NCI-H2171 treated with DMSO at 0.1 percent for 48 hours (cell line): Measurements from ENCODE around the gene C20orf204.

Experiments used
- DNase-seq: peaks from one replicate; lab custom pipeline; 2025; lab: John Stamatoyannopoulos, UW

Gene C20orf204

DNA sequence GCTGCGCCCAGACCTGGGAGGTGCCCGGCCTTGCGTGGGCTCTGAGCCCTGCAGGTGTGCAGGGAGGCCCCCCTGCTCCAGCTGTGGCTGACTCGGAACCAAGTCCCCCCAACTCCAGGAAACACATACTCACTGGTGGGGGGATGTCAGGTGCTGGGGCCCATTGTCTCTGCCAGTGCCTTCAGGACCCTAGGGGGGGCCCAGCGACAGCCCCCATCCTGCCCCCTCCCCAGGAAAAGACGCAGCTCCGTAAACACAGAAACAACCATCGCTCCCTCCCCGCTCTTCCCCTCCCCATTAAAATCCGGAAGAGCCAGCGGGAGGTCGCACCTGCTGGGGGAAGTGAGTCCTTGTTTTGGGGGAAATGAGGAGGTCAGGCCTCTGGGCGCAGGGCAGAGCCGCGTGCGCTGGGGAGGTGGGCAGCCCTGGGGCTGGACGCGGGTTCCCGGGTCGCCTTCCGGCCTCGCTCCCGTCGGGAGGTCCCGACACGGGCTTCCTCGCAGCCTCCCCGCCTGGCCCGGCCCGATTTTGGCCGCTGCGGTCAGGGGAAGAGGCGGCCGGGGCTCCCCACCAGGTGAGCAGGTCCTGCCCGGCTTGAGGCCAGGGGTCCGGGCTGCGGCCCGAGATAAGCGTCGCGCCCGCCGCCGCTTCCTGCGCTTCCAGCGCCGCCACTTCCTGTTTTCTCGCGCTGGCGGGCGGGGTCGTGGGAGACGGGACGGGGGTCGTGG lies 6.2 kb downstream of the C20orf204 start:
- DNase-seq: peak; percentile 15

DNA sequence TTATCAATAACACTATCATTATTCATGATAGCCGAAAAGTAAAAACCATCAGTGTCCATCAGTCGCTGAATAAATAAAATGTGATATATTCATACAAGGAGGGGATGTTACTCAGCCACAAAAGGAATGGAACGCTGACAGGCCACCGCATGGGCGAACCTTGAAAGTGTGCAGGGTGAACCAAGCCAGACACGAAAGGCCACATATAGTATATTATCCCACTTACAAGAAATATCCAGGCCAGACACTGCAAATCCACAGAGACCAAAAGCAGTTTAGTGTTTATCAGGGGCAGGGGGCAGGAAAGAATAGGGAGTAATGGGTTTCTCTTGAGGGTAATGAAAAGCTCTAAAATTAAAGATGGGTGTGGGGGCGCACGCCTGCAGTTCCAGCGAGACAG lies 7.8 kb downstream of the C20orf204 start:
- DNase-seq: no peak

- peak; percentile 61 for DNase-seq
Observed at GRCh38 chr20:64044484-64045247, 8.7 kb downstream of the C20orf204 start.

GRCh38 chr20:64045346-64046011 lies 9.5 kb downstream of the C20orf204 start:
- peak; percentile 63 for DNase-seq

GRCh38 chr20:64047046-64047389 lies 11.0 kb downstream of the C20orf204 start:
- no peak for DNase-seq

GRCh38 chr20:64047968-64048401 lies 12.0 kb downstream of the C20orf204 start:
- no peak for DNase-seq

- DNase-seq: no peak
Observed at GRCh38 chr20:64048402-64049044, 12.5 kb downstream of the C20orf204 start.

GRCh38 chr20:64049060-64049877 lies 13.3 kb downstream of the C20orf204 start, which contains the start of gene SOX18:
Gene SOX18, minus strand, starts transcription at chr20:64049639. Its CDS starts 123 bp downstream, at chr20:64049516.
- DNase-seq: peak; percentile 47

- DNase-seq: peak; percentile 72
Observed at GRCh38 chr20:64049878-64050260, 13.9 kb downstream of the C20orf204 start.

GRCh38 chr20:64050261-64051032 lies 14.5 kb downstream of the C20orf204 start:
- DNase-seq: no peak

- DNase-seq: no peak
Observed at GRCh38 chr20:64051033-64051452, 15.1 kb downstream of the C20orf204 start.

- DNase-seq: no peak
Observed at GRCh38 chr20:64051561-64052325, 15.8 kb downstream of the C20orf204 start.

DNA sequence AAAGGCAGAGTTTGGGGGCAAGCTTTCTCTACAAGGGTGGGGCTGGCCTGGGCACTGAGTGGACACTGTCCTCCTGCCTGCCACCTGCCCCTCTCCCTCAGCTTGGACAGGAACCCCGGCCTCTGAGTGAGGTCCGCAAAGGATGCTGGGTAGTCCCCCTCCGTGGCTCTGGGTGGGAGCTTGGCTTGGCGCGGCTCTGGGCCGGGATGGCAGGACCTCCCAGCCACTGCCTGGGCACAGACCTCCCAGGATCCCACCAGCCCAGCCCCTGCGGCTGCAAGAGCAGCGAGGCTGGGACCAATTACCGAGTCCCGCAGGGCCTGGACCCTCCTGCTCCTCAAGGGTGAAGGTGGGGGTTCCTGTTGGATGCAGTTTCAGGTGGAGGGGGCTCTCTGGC lies 16.3 kb downstream of the C20orf204 start:
- DNase-seq: no peak

GRCh38 chr20:64052987-64053840 lies 17.2 kb downstream of the C20orf204 start:
- DNase-seq: peak; percentile 74

DNA sequence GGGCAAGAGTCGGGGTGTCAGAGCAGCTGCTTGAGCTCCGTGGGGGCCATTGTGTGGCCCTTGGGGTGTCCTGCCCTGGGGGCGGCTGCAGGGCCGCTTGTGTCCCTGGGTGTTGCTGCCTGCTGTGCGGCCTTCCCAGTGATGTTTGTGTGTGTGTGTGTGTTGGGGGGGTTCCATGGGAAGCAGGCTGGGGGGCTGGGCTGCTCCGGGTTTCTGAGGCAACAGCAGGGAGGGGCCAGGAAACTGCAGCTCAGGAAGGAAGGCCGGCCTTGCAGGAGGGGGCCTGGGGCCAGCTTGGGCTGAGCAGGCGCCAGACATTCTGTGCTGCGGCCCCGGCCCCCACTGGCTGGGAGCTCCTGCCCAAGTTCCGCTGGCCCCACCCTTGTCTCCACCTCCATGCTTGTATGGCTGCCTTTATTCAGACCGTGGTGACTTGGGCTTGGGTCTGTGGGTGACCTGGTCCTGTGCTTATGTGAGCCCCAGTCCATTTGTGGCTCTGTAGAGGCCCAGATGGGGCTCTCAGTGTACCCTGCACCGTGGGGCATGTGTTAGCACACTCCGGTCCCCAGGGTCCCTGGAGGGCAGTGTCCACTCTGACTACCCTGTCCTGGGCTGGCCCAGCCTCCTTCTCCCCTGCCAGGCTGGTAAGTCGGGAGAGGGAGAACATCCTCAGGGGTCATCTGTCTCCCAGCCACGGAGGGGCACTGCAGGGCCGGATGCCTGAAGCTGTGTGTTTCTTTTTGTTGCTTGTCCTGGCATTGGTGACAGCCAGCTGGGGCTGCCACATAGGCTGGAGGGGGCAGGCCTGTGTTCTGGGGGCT lies 18.1 kb downstream of the C20orf204 start:
- DNase-seq: no peak

DNA sequence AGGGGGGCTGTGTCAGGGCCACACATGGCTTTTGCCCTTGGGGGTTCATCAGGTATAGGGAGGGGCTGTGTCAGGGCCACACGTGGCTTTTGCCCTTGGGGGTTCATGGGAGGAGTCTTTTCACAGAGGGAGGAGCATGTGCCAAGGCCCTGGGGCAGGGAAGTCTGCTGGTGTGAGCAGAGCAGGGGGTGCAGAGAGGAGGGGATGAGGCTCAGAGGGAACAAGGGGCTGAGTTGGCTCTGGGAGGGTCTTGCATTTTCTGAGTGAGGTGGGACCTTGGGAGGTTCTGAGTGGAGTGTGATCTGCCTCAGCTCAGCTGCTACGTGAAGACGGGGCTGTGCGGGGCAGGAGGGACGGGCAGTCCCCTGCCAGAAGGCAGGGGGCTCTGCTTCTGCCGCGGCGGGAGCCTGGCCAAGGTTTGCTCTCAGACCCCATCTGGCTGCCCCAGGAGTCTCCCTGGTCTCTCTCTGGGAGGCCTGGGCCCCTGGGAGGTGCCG lies 19.5 kb downstream of the C20orf204 start:
- peak; percentile 61 for DNase-seq

DNA sequence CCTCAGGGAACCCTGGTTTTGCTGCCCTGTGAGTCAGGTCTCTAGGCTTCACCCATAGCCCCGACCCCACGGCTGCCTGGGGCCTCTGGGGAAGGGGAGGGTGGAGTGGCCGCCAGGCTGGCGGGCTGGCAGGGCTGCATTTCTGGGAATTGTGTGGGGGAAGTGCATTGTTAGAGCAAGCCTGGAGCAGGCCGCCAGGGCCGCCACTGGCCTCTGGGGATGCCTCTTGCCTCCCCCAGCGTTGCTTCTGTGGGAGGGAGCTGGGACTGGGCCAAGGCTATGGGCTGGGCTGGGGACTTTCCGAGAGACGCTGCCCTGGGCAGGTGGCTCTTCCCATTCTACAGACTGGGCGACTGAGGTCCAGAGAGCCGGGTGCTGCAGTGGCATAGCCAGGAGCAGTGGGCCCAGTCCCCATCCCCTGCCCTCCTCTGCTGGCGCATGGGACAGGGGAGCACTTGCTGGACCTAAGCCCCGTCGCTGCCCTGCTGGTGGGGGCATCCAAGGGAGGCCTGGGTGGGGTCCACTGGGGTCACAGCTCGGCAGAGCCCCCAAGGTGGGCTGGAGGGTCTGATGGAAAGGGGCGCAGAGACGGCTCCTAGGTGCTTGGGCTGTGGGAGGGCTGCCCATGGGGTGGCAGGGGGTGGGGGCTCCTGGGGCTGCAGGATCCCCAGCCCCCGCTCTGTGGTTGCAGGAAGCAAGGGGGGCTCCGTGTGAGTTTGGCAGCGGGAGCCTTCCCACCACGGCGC lies 20.1 kb downstream of the C20orf204 start:
- peak; percentile 63 for DNase-seq
